Ascending aorta (tissue), 2 donors: ENCODE data around the gene SLC8A2. TPM values are rescaled to one million over a fixed set of nuclear protein-coding genes. Genes with fewer than 3 reads are reported as not detected.

Experiments
- DNase-seq, 2 donors: peaks; one replicate each; pipeline ENCODE4 v3.0.0-alpha.2; 2019; ENCODE audit warnings: low spot score in 2 of 2
- H3K27ac ChIP-seq, 2 donors: fragments of 200-600 bp; sonication (generic); one replicate each; pipeline ENCODE4 v1.5.1; 2016 to 2017; ENCODE audit warnings: mild to moderate bottlenecking in 1 of 2
- H3K27me3 ChIP-seq: fragments of 200-600 bp; sonication (generic); one replicate; pipeline ENCODE4 v1.5.1; 2017
- H3K36me3 ChIP-seq, 2 donors: fragments of 200-600 bp; sonication (generic); one replicate each; pipeline ENCODE4 v1.5.1; 2016
- H3K4me1 ChIP-seq, 2 donors: fragments of 200-600 bp; sonication (generic); one replicate each; pipeline ENCODE4 v1.5.1; 2016 to 2017; ENCODE audit warnings: mild to moderate bottlenecking in 1 of 2
- H3K4me3 ChIP-seq, 2 donors: fragments of 200-600 bp; sonication (generic); one replicate each; pipeline ENCODE4 v1.5.1; 2016 to 2017; ENCODE audit warnings: mild to moderate bottlenecking in 1 of 2
- H3K9me3 ChIP-seq, 2 donors: fragments of 200-600 bp; sonication (generic); one replicate each; pipeline ENCODE4 v1.5.1; 2016
- CTCF ChIP-seq, 3 experiments: fragments of 200-600 bp in 2 of 3; fragments of 450-650 bp in 1 of 3; sonication (generic) in 2 of 3; IDR thresholded peaks; one replicate each; pipeline ENCODE4 v1.5.1; 2016 to 2019; ENCODE audit warnings: antibody characterized with exemption in 3 of 3, mild to moderate bottlenecking in 1 of 3, moderate library complexity in 1 of 3
- intact Hi-C: fragments of 100-400 bp; cut with DNase I; formaldehyde crosslinking; loops from one replicate; pipeline ENCODE4 v1.15.1; 2023
- total RNA-seq: library from RNA; depleted of rRNA; stranded (reverse); fragments of >200 nt; gene quantifications from one replicate; pipeline ENCODE4 v1.1.0, GENCODE V29; 2016

SLC8A2 gene
- total RNA-seq, 1 donor from 2014 or later, result not detected

DNA sequence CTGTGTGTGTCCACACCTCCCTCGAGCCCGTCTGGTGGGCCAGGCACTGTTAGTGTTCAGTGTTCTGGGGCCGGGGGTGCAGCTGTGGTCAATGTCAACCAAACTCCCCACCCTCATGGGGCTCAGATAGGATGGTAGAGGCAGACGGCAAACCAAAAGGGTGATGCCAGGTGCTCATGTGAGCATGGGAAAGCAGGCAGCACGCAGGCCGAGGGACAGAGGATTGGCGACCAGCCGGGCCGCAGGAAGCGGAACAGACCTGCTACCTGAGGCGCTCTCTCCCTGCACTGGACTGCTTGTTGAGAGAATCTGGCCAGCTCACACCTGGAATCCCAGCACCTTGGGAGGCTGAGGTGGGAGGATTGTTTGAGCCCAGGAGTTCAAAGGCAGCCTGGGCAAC lies 93.4 kb downstream of the SLC8A2 start:
- H3K27me3 ChIP-seq, result no peaks in the 10 kb centered on the region

More for the DNA sequence above, 93.4 kb downstream of the SLC8A2 start:
- intact Hi-C loops, result no loop called here
- no peak for TF ChIP-seq CTCF (IDR thresholded peaks at IDR 0.05)
- H3K4me3 ChIP-seq, result no peak overlapping the region
- no peaks in the 10 kb centered on the region for H3K9me3 ChIP-seq
- peaks cover 68 to 90% of the 10 kb centered on the region in 2 donors for H3K36me3 ChIP-seq
- no peaks in the 10 kb centered on the region for H3K4me1 ChIP-seq
- DNase-seq, result no peak
- no peak overlapping the region for H3K27ac ChIP-seq

Other genes with a start within 250 kb of the SLC8A2 start
- 14.9 TPM for gene BBC3, start 240.7 kb downstream of the SLC8A2 start, total RNA-seq
- 45.3 TPM for gene CCDC9, start 215.4 kb downstream of the SLC8A2 start, total RNA-seq
- 33.7 TPM for gene INAFM1, start 197.0 kb downstream of the SLC8A2 start, total RNA-seq
- 9.3 TPM for gene C5AR1, start 162.0 kb downstream of the SLC8A2 start, total RNA-seq
- 18.3 TPM for gene C5AR2, start 139.7 kb downstream of the SLC8A2 start, total RNA-seq
- 8.0 TPM for gene DHX34, start 122.6 kb downstream of the SLC8A2 start, total RNA-seq
- gene MEIS3, start 52.4 kb downstream of the SLC8A2 start, total RNA-seq, result 28.6 TPM
- gene KPTN, start 12.3 kb upstream of the SLC8A2 start, total RNA-seq, result 26.0 TPM
- 102 TPM for gene NAPA, start 43.2 kb upstream of the SLC8A2 start, total RNA-seq
- not detected for gene ZNF541, start 101.3 kb upstream of the SLC8A2 start, total RNA-seq
- 19.7 TPM for gene BICRA, start 137.2 kb upstream of the SLC8A2 start, total RNA-seq
- 342 TPM for gene EHD2, start 241.5 kb upstream of the SLC8A2 start, total RNA-seq